Upper lobe of left lung (tissue), 4 donors: Measurements from ENCODE around the gene SPRED3.
A peak's percentile ranks its signal among the peaks of the same experiment; 100 is the strongest.

Source experiments
- POLR2AphosphoS5 ChIP-seq, 2 donors: sonication (generic); formaldehyde crosslinking; IDR thresholded peaks; one replicate each; pipeline ENCODE4 v1.5.1; 2017; ENCODE audit warnings: antibody characterized with exemption in 2 of 2
- TF ChIP-seq, protein P1 (sequence below), 6 experiments: fragments of 450-650 bp in 4 of 6; fragments of 200-600 bp in 2 of 6; sonication (generic) in 2 of 6; IDR thresholded peaks; one replicate each; pipeline ENCODE4 v1.5.1; 2016 to 2019; ENCODE audit warnings: antibody characterized with exemption in 6 of 6

DNA sequence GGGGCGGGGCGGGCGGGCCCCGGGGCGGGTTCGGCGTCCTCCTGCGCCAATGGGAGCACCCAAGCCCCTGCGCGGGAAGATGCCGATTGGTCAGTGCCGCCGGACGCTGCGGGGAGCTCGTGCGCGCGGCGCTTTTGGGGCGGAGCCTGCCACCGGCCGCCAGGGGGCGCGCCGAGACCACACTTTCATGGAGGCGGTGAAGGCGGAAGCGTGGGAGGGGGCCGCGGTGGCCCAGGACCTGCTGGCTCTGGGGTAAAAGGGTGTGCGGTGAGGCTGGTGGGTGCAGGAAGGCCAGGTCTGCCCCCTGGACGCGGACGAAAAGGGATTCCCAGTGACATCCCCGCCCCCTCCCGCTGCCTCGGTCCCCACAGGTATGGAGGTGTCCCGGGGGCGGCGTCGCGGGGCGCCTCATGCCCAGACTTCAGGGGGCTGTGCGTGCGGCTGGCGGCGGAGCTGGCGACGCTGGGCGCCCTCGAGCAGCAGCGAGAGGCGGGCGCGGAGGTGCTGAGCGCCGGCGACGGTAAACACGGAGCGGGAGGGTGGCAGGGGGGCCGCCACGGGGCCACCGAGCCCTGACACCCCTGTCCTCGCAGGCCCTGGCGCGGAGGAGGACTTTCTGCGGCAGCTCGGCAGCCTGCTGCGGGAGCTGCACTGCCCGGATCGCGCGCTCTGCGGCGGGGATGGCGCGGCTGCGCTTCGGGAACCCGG, 14.6 kb downstream of the SPRED3 start, which contains the start of gene FAM98C:
- peak; percentile 33 to 53 for TF ChIP-seq POLR2AphosphoS5 (IDR thresholded peaks at IDR 0.05)
- TF ChIP-seq, protein P1, sequence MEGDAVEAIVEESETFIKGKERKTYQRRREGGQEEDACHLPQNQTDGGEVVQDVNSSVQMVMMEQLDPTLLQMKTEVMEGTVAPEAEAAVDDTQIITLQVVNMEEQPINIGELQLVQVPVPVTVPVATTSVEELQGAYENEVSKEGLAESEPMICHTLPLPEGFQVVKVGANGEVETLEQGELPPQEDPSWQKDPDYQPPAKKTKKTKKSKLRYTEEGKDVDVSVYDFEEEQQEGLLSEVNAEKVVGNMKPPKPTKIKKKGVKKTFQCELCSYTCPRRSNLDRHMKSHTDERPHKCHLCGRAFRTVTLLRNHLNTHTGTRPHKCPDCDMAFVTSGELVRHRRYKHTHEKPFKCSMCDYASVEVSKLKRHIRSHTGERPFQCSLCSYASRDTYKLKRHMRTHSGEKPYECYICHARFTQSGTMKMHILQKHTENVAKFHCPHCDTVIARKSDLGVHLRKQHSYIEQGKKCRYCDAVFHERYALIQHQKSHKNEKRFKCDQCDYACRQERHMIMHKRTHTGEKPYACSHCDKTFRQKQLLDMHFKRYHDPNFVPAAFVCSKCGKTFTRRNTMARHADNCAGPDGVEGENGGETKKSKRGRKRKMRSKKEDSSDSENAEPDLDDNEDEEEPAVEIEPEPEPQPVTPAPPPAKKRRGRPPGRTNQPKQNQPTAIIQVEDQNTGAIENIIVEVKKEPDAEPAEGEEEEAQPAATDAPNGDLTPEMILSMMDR (IDR thresholded peaks at IDR 0.05), result peak; percentile 95 to 100 (median 100)
